CD8-positive, alpha-beta memory T cell (primary cell): Measurements from ENCODE around the gene CGB3. TPM values are rescaled to one million over a fixed set of nuclear protein-coding genes. Genes with fewer than 3 reads are reported as not detected.
A peak's percentile ranks its signal among the peaks of the same experiment; 100 is the strongest.

ENCODE experiments used
- CTCF ChIA-PET: fragments of 350-600 bp; sonication (Branson Sonifier 250); formaldehyde crosslinking; loops from one replicate; lab custom pipeline; 2021; ENCODE audit warnings: antibody characterized with exemption; lab: Charles Lee
- POLR2A ChIA-PET: fragments of 350-600 bp; sonication (Branson Sonifier 250); formaldehyde crosslinking; loops from one replicate; lab custom pipeline; 2021; ENCODE audit warnings: antibody characterized with exemption; lab: Charles Lee
- DNase-seq, 5 donors: peaks; one replicate each; pipeline versions ENCODE4 v3.0.0 to v3.0.0-alpha.2; 2020 to 2022; ENCODE audit warnings: mixed read lengths in 1 of 5
- H3K27ac ChIP-seq: one replicate; pipeline ENCODE4 v1.7.0; 2013; ENCODE audit warnings: low read depth, mild to moderate bottlenecking, low read length, moderate library complexity
- H3K27me3 ChIP-seq: 2 replicates; pipeline ENCODE4 v1.7.0; 2013; ENCODE audit warnings: low read length, mild to moderate bottlenecking; ENCODE audit not compliant: insufficient read depth, poor library complexity, severe bottlenecking
- H3K36me3 ChIP-seq: 2 replicates; pipeline ENCODE4 v1.7.0; 2013; ENCODE audit warnings: mild to moderate bottlenecking, low read length, moderate library complexity; ENCODE audit not compliant: insufficient read depth
- H3K4me1 ChIP-seq: 2 replicates; pipeline ENCODE4 v1.7.0; 2013; ENCODE audit warnings: mild to moderate bottlenecking, low read length, moderate library complexity; ENCODE audit not compliant: insufficient read depth
- H3K4me3 ChIP-seq: 2 replicates; pipeline ENCODE4 v1.7.0; 2013; ENCODE audit warnings: mild to moderate bottlenecking, low read length
- H3K9me3 ChIP-seq: 2 replicates; pipeline ENCODE4 v1.7.0; 2013; ENCODE audit warnings: mild to moderate bottlenecking, low read length
- H3K27ac Mint-ChIP-seq, 8 donors: one replicate each; pipeline ENCODE4 v1.8.0; 2020 to 2021; ENCODE audit warnings: mixed read lengths in 8 of 8, mild to moderate bottlenecking in 6 of 8, inconsistent platforms in 3 of 8, moderate library complexity in 3 of 8
- H3K27me3 Mint-ChIP-seq, 2 donors: one replicate each; pipeline ENCODE4 v1.8.0; 2020 to 2021; ENCODE audit warnings: mixed read lengths in 2 of 2, mild to moderate bottlenecking in 1 of 2, moderate library complexity in 1 of 2
- H3K36me3 Mint-ChIP-seq, 3 donors: one replicate each; pipeline ENCODE4 v1.8.0; 2020 to 2021; ENCODE audit warnings: mixed read lengths in 3 of 3, inconsistent platforms in 1 of 3, mild to moderate bottlenecking in 1 of 3
- H3K4me1 Mint-ChIP-seq, 3 donors: one replicate each; pipeline ENCODE4 v1.8.0; 2020 to 2021; ENCODE audit warnings: mixed read lengths in 3 of 3, inconsistent platforms in 1 of 3, mild to moderate bottlenecking in 1 of 3
- H3K4me3 Mint-ChIP-seq, 7 donors: one replicate each; pipeline ENCODE4 v1.8.0; 2020 to 2021; ENCODE audit warnings: mixed read lengths in 7 of 7, mild to moderate bottlenecking in 6 of 7, moderate library complexity in 4 of 7, inconsistent platforms in 2 of 7
- H3K9me3 Mint-ChIP-seq, 5 donors: one replicate each; pipeline ENCODE4 v1.8.0; 2020 to 2022; ENCODE audit warnings: mixed read lengths in 5 of 5, mild to moderate bottlenecking in 3 of 5, moderate library complexity in 2 of 5, inconsistent platforms in 1 of 5
- polyA plus RNA-seq: library from polyadenylated mRNA; unstranded; fragments of 300-500 nt; fragmentation: Illumina TruSeq; gene quantifications from one replicate; pipeline ENCODE4 v1.2.3, GENCODE V29; 2021
- total RNA-seq, 2 experiments: library from RNA; stranded (reverse); gene quantifications; one replicate each; pipeline ENCODE4 v1.2.3, GENCODE V29; 2021

CGB3 gene
- total and polyA plus RNA-seq, 3 experiments from 2014 or later, result not detected

DNA sequence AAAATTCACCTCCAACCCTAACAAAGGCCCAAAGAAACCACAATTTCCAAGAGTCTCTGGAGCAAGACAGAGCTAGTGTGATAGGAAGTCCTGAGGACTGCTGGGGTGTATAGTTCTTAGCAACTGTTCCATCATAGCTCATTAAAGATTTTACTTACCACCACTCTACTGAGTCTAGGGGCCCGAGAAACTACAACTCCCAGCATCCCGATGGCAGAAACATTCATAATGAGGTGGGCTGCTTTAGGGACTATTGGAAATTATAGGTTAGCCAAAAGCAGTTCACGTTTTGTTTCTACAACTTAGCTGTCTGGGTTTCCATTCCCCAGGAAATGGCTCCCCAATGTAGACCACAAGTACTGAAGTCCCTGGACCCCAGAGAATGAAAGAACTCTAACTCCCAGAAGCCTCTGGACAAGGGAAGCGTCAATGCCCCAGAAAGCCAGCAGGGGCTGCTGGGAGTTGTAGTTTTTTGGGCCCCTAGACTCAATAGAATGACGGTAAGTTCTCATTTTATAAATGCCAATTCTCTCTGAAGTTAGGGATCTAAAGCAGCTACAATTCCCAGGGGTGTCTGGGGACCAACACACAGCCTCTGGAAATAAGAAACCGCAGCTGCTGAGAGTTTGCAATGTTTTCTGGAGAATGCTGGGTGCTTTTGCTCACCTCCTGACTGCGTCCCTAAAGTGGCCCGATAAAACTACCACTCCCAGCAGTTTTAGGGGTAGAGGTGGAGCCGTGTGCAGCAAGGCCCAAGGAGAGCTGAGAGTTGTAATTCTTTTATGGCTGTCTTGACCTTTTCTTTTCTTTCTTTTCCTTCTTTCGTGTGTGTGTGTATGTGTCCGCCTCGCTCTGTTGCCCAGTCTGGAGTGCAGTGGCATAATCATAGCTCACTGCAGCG is 47.9 kb downstream of the CGB3 start:
- POLR2A ChIA-PET, result interaction anchor here (0.9 to 1.7 kb wide), 3 partner anchors 10 to 98 kb away, joined by 3 to 8 read pairs (median 5); partner anchors contain the start of gene RUVBL2

More for the DNA sequence above, 47.9 kb downstream of the CGB3 start:
- H3K9me3 ChIP-seq, result no peaks in the 10 kb centered on the region
- peak in 2 of 5 donors; percentile 34 to 51 for DNase-seq
- no peak overlapping the region for H3K4me3 ChIP-seq
- H3K4me1 Mint-ChIP-seq, result peaks cover under 1 to 6% (median under 1%) of the 10 kb centered on the region in 3 donors
- peaks cover 0 to 44% (median 4%) of the 10 kb centered on the region in 3 donors for H3K36me3 Mint-ChIP-seq
- H3K27ac ChIP-seq, result no peak overlapping the region
- CTCF ChIA-PET, result interaction anchor here (0.8 to 3.0 kb wide), 4 partner anchors 9 to 188 kb away, joined by 3 to 25 read pairs (median 5); partner anchors contain the start of genes GYS1 and RUVBL2
- H3K27me3 Mint-ChIP-seq, result no peaks in the 10 kb centered on the region
- H3K36me3 ChIP-seq, result peaks cover 5% of the 10 kb centered on the region
- no peaks in the 10 kb centered on the region for H3K4me1 ChIP-seq
- H3K27me3 ChIP-seq, result no peaks in the 10 kb centered on the region
- H3K4me3 Mint-ChIP-seq, result no peak overlapping the region
- H3K27ac Mint-ChIP-seq, result peak overlapping the region in 1 of 8 donors; percentile 39
- no peaks in the 10 kb centered on the region for H3K9me3 Mint-ChIP-seq

Other genes starting within 250 kb of the CGB3 start
- 10 to 100 TPM; 61.9 to 62.6 TPM for gene BCAT2, start 213.3 kb downstream of the CGB3 start, total RNA-seq
- 31.8 TPM for gene BCAT2, start 213.3 kb downstream of the CGB3 start, polyA plus RNA-seq
- under 1 TPM; 0.18 to 0.37 TPM for gene HSD17B14, start 187.8 kb downstream of the CGB3 start, total RNA-seq
- 1.1 TPM for gene HSD17B14, start 187.8 kb downstream of the CGB3 start, polyA plus RNA-seq
- 1 to 10 TPM; 2.5 to 4.1 TPM for gene PLEKHA4, start 155.7 kb downstream of the CGB3 start, total RNA-seq
- 2.7 TPM for gene PLEKHA4, start 155.7 kb downstream of the CGB3 start, polyA plus RNA-seq
- gene PPP1R15A, start 151.9 kb downstream of the CGB3 start, total RNA-seq, result 10 to 100 TPM; 67.1 to 69.3 TPM
- gene PPP1R15A, start 151.9 kb downstream of the CGB3 start, polyA plus RNA-seq, result 159 TPM
- gene TULP2, start 125.6 kb downstream of the CGB3 start, total RNA-seq, result not detected
- gene TULP2, start 125.6 kb downstream of the CGB3 start, polyA plus RNA-seq, result not detected
- gene NUCB1, start 124.0 kb downstream of the CGB3 start, total RNA-seq, result 10 to 100 TPM; 86.8 to 93.3 TPM
- gene NUCB1, start 124.0 kb downstream of the CGB3 start, polyA plus RNA-seq, result 147 TPM
- gene DHDH, start 90.6 kb downstream of the CGB3 start, total RNA-seq, result under 1 TPM; 0.42 to 0.53 TPM
- gene DHDH, start 90.6 kb downstream of the CGB3 start, polyA plus RNA-seq, result 0.31 TPM
- gene BAX, start 69.5 kb downstream of the CGB3 start, total RNA-seq, result 100 to 1,000 TPM; 315 to 331 TPM
- 79.5 TPM for gene BAX, start 69.5 kb downstream of the CGB3 start, polyA plus RNA-seq
- 1,000 to 10,000 TPM; 1,478 to 1,489 TPM for gene FTL, start 59.0 kb downstream of the CGB3 start, total RNA-seq
- 4,521 TPM for gene FTL, start 59.0 kb downstream of the CGB3 start, polyA plus RNA-seq
- gene GYS1, start 31.0 kb downstream of the CGB3 start, total RNA-seq, result 10 to 100 TPM; 38.2 to 38.9 TPM
- gene GYS1, start 31.0 kb downstream of the CGB3 start, polyA plus RNA-seq, result 31.5 TPM
- 100 to 1,000 TPM; 147 to 159 TPM for gene RUVBL2, start 30.4 kb downstream of the CGB3 start, total RNA-seq
- gene RUVBL2, start 30.4 kb downstream of the CGB3 start, polyA plus RNA-seq, result 67.9 TPM
- not detected for gene LHB, start 7.2 kb downstream of the CGB3 start, total RNA-seq
- not detected for gene LHB, start 7.2 kb downstream of the CGB3 start, polyA plus RNA-seq
- not detected for gene CGB2, start 7.6 kb upstream of the CGB3 start, total RNA-seq
- not detected for gene CGB2, start 7.6 kb upstream of the CGB3 start, polyA plus RNA-seq
- not detected for gene CGB1, start 12.6 kb upstream of the CGB3 start, total RNA-seq
- gene CGB1, start 12.6 kb upstream of the CGB3 start, polyA plus RNA-seq, result not detected
- not detected for gene CGB5, start 19.5 kb upstream of the CGB3 start, total RNA-seq
- not detected for gene CGB5, start 19.5 kb upstream of the CGB3 start, polyA plus RNA-seq
- gene CGB8, start 24.8 kb upstream of the CGB3 start, total RNA-seq, result not detected
- not detected for gene CGB8, start 24.8 kb upstream of the CGB3 start, polyA plus RNA-seq
- gene CGB7, start 33.4 kb upstream of the CGB3 start, total RNA-seq, result not detected
- not detected for gene CGB7, start 33.4 kb upstream of the CGB3 start, polyA plus RNA-seq
- gene NTF4, start 40.5 kb upstream of the CGB3 start, total RNA-seq, result not detected
- not detected for gene NTF4, start 40.5 kb upstream of the CGB3 start, polyA plus RNA-seq
- not detected for gene KCNA7, start 48.4 kb upstream of the CGB3 start, total RNA-seq
- not detected for gene KCNA7, start 48.4 kb upstream of the CGB3 start, polyA plus RNA-seq
- gene SNRNP70, start 61.1 kb upstream of the CGB3 start, total RNA-seq, result 100 to 1,000 TPM; 210 to 221 TPM
- 66.2 TPM for gene SNRNP70, start 61.1 kb upstream of the CGB3 start, polyA plus RNA-seq
- gene LIN7B, start 90.0 kb upstream of the CGB3 start, total RNA-seq, result 1 to 10 TPM; 4.0 to 5.1 TPM
- 8.1 TPM for gene LIN7B, start 90.0 kb upstream of the CGB3 start, polyA plus RNA-seq
- gene C19orf73, start 94.8 kb upstream of the CGB3 start, total RNA-seq, result 1 to 10 TPM; 1.4 to 2.5 TPM
- gene C19orf73, start 94.8 kb upstream of the CGB3 start, polyA plus RNA-seq, result 3.1 TPM
- 1 to 10 TPM; 3.2 to 3.3 TPM for gene PPFIA3, start 95.2 kb upstream of the CGB3 start, total RNA-seq
- gene PPFIA3, start 95.2 kb upstream of the CGB3 start, polyA plus RNA-seq, result 0.56 TPM
- not detected for gene HRC, start 131.1 kb upstream of the CGB3 start, total RNA-seq
- not detected for gene HRC, start 131.1 kb upstream of the CGB3 start, polyA plus RNA-seq
- gene TRPM4, start 133.5 kb upstream of the CGB3 start, total RNA-seq, result not detected
- not detected for gene TRPM4, start 133.5 kb upstream of the CGB3 start, polyA plus RNA-seq